HepG2 (cell line): Measurements from ENCODE around the gene C1orf21.

Source experiments
- ASH2L ChIP-seq: fragments of 300-600, 200-600 bp; sonication (generic); IDR thresholded peaks from 2 replicates; pipeline ENCODE4 v1.7.0; 2017; ENCODE audit warnings: low read depth, mild to moderate bottlenecking, moderate library complexity, mixed read lengths, low read length; ENCODE audit not compliant: insufficient read length
- CTCF ChIP-seq: sonication (generic); formaldehyde crosslinking; IDR thresholded peaks from 2 replicates; pipeline ENCODE4 v1.5.0; 2020; ENCODE audit warnings: mild to moderate bottlenecking, missing genetic modification reagents, moderate library complexity
- FOXP4 ChIP-seq: sonication (generic); formaldehyde crosslinking; IDR thresholded peaks from 2 replicates; pipeline ENCODE4 v1.4.0; 2020; ENCODE audit warnings: missing genetic modification reagents
- GTF2F1 ChIP-seq: fragments of 150-350 bp; IDR thresholded peaks from 2 replicates; pipeline ENCODE4 v1.6.1; 2014; ENCODE audit warnings: low read length
- KDM3A ChIP-seq: IDR thresholded peaks from 2 replicates; pipeline ENCODE4 v1.6.1; 2018; ENCODE audit warnings: low read depth, missing compliant biosample characterization
- MYNN ChIP-seq: sonication (generic); formaldehyde crosslinking; IDR thresholded peaks from 2 replicates; pipeline ENCODE4 v1.4.0; 2020; ENCODE audit warnings: mild to moderate bottlenecking, low read depth, missing genetic modification reagents
- SUZ12 ChIP-seq: fragments of 150-350 bp; IDR thresholded peaks from 2 replicates; pipeline ENCODE4 v1.6.1; 2014; ENCODE audit warnings: low read depth, low read length
- ZNF121 ChIP-seq: sonication (generic); formaldehyde crosslinking; IDR thresholded peaks from 2 replicates; pipeline ENCODE4 v1.5.0; 2020; ENCODE audit warnings: mild to moderate bottlenecking, missing genetic modification reagents

- TF ChIP-seq SUZ12 (no peak), KDM3A (CRISPR knock-in tag) (no peak), MYNN (CRISPR knock-in tag) (no peak), FOXP4 (CRISPR knock-in tag) (no peak), GTF2F1 (no peak), CTCF (CRISPR knock-in tag) (no peak), ASH2L (no peak), ZNF121 (CRISPR knock-in tag) (no peak)
Observed at GRCh38 chr1:184463680-184464079, 76.9 kb downstream of the C1orf21 start.
